ENCODE results near the gene MAGEB5.
"Not testable (repeated sequence)": the region's sequence is repeated elsewhere in the genome, so short reads cannot be mapped to it uniquely, and the experiment has no call there.

MAGEB5 gene

GRCh38 chrX:26215869-26216268, at the start of gene MAGEB5:
Gene MAGEB5, plus strand, starts transcription at chrX:26216169. Its CDS starts 1,133 bp downstream, at chrX:26217302.
- no peak for TF ChIP-seq CTCF (IDR thresholded peaks at IDR 0.05; ENCODE audit: control insufficient read depth, extremely low read depth, insufficient read depth)
- DNase-seq (ENCODE audit: low read depth), result no peak
- H3K4me3 ChIP-seq (ENCODE audit: low read depth, low read length), result no peak within 1 kb of the TSS

GRCh38 chrX:26192204-26192603, 23.8 kb upstream of the MAGEB5 start, which contains the start of gene MAGEB6:
Gene MAGEB6, plus strand, starts transcription at chrX:26192440. Its CDS starts 1,407 bp downstream, at chrX:26193847.
- TF ChIP-seq CTCF (IDR thresholded peaks at IDR 0.05; ENCODE audit: control insufficient read depth, extremely low read depth, insufficient read depth), result no peak
- no peak within 1 kb of the TSS for H3K4me3 ChIP-seq (ENCODE audit: low read depth, low read length)
- no peak for DNase-seq (ENCODE audit: low read depth)

GRCh38 chrX:26203561-26203960, 12.4 kb upstream of the MAGEB5 start:
- no peak for DNase-seq (ENCODE audit: low read depth)
- H3K4me3 ChIP-seq (ENCODE audit: low read depth, low read length), result no peak overlapping the region
- no peak for TF ChIP-seq CTCF (IDR thresholded peaks at IDR 0.05; ENCODE audit: control insufficient read depth, extremely low read depth, insufficient read depth)

GRCh38 chrX:26204717-26205116, 11.3 kb upstream of the MAGEB5 start:
- DNase-seq (ENCODE audit: low read depth); H3K4me3 ChIP-seq (ENCODE audit: low read depth, low read length): not testable (repeated sequence)

- DNase-seq (ENCODE audit: low read depth), result no peak
- no peak overlapping the region for H3K4me3 ChIP-seq (ENCODE audit: low read depth, low read length)
- no peak for TF ChIP-seq CTCF (IDR thresholded peaks at IDR 0.05; ENCODE audit: control insufficient read depth, extremely low read depth, insufficient read depth)
These were observed 8.0 kb upstream of the MAGEB5 start for GRCh38 chrX:26208012-26208411.

GRCh38 chrX:26219351-26219750, 3.4 kb downstream of the MAGEB5 start:
- no peak for TF ChIP-seq CTCF (IDR thresholded peaks at IDR 0.05; ENCODE audit: control insufficient read depth, extremely low read depth, insufficient read depth)
- no peak overlapping the region for H3K4me3 ChIP-seq (ENCODE audit: low read depth, low read length)
- DNase-seq (ENCODE audit: low read depth), result no peak

- TF ChIP-seq CTCF (IDR thresholded peaks at IDR 0.05; ENCODE audit: control insufficient read depth, extremely low read depth, insufficient read depth), result no peak
- no peak overlapping the region for H3K4me3 ChIP-seq (ENCODE audit: low read depth, low read length)
- DNase-seq (ENCODE audit: low read depth), result no peak
These were observed 18.2 kb downstream of the MAGEB5 start for GRCh38 chrX:26234177-26234576.
